DMS79 (cell line): ENCODE measurements around the gene IL10RA.
"Not testable (repeated sequence)": the region's sequence is repeated elsewhere in the genome, so short reads cannot be mapped to it uniquely, and the experiment has no call there.

Source experiments
- DNase-seq: peaks from one replicate; lab custom pipeline; 2025; lab: John Stamatoyannopoulos, UW

The IL10RA gene

GRCh38 chr11:117985953-117986887, at the start of gene IL10RA:
Gene IL10RA, plus strand, starts transcription at chr11:117986394. Its CDS starts 74 bp downstream, at chr11:117986468.
- DNase-seq = peak; percentile 75

DNA sequence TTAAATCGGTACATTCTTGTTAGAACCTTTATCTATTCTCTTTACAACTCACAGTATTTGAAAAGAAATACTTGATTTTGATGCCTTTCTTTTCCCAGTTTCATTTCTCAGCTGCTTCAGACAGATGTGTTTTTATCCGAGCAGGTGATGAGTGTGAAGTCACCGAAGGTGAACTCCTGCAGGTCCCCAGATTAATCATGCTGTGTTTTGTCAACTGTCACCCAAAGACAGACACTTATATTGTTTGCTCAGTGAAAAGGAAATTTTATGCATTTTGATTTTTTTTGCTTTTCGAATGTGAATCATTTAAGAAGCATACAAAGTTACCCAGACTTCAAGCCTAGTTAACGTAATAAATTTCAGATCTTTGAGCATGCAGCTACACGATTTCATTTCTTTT, 49.2 kb upstream of the IL10RA start:
- DNase-seq = no peak

DNA sequence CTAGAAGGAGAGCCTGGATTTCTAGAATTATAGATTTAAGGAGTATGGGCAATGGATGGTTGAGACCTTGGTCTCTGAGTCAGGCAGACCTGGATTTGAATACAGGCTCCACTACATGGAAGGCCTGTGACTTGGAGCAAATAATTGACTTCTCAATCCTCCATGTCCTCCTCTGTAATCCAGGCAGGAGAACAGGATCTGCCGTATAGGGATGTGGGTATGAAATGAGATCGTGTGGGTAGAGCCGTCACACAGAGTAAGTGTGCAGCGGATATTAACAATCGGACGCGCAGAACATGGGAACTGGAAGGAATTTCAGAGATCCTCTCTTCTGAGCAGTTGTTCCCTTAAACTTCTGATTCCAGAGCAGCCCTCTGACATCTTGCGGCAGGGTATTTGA, 45.5 kb upstream of the IL10RA start:
- no peak for DNase-seq

- DNase-seq = no peak
Measured at GRCh38 chr11:117941163-117941707, 45.0 kb upstream of the IL10RA start.

DNA sequence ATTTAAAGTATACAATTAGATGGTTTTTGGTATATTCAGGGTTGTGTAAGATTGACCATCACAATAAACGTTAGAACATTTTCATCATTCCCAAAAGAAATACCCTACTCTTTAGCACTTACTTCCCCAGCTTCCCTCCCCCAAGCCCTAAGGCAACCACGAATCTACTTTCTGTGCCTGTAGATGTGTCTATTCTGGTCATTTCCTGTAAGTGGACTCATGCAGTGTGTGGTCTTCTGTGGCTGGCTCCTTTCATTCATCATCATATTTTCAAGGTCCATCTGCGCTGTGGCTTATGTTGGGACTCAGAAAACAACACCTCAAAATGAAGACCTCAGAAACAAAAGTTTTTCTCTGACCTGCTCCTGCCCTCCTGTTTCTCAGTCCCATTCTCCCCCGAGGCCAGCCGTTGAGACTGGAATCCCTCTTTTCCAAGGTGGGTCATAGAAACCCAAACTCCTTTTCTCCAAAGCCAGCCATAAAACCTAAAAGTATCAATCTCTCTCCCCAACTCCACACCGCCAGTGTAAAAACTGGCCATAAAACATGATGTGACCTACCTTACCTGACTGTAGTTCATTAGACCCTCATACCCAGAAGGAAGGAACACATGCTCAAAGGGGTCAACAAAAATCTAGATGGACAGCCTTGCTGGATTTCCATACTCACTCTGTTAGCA, 44.1 kb upstream of the IL10RA start:
- no peak for DNase-seq

GRCh38 chr11:117944554-117944953, 41.6 kb upstream of the IL10RA start:
- DNase-seq = no peak

DNA sequence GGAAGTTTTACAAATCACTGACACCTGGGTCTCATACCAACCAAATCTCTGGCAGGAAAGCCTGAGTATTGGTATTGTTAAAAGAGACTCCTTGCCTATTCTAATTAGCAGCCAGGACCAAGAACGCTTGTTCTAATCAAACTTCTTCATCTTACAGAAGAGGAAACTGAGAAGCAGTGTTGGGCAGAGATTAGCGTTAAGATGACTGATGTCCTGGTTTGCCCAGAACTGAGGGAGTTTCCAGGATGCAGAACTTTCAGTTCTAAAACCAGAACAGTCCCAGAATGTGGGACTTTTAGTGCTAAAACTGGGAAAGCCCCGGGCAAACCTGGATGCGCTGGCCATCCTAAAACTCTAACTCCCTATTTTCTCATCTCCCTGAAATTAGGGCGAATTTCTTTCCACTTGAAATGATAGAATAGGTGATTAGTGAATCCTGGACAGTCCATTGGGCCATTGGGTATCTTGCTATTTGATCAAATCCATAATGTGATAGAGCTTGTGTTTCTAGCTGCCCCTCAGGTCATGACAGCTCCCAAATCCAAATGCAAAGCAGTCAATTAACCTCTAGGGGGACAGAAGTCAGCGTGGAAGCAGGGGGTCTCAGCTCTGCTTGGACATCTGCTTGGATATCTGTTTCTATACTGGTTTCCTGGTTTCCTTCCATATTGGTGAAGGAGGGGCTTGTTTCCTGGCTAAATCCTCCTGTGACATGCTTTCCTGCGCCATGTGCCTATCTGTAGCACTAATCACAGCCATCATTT, 41.0 kb upstream of the IL10RA start:
- no peak for DNase-seq

DNA sequence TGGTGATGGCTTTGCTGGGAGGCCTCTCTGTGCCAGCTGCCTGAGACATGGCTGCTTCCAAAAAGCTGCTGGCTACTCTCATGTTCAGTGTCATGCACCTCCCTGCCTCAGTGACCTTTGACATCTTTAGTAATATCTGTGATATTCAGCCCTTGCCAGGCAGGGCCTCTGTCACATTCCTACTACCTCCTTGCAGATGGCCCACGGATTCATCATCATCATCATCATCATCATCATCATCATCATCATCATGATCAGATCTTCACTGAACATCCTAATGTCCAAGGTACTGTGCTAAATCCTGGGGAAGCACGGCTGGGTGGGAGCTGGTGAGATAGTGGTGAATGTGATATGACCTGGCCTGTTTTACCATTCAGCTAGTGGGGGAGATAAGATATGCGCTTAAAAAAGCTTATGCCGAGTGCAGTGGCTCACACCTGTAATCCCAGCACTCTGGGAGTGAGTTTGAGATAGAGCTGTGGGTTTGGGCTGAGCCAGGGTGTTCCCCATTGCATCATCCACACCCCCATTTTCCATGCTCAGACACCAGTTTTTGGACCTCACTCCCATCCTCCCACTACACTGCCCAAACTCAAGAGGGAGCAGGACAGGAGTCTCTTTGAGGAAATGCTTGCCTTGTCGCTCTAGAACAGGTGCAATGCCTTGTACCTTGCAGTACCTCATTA, 39.9 kb upstream of the IL10RA start:
- DNase-seq = no peak

GRCh38 chr11:117946842-117947526, 39.2 kb upstream of the IL10RA start:
- peak; percentile 91 for DNase-seq

GRCh38 chr11:117947751-117948150, 38.4 kb upstream of the IL10RA start:
- not testable (repeated sequence) for DNase-seq

- not testable (repeated sequence) for DNase-seq
Measured at GRCh38 chr11:117948466-117948865, 37.7 kb upstream of the IL10RA start.

DNA sequence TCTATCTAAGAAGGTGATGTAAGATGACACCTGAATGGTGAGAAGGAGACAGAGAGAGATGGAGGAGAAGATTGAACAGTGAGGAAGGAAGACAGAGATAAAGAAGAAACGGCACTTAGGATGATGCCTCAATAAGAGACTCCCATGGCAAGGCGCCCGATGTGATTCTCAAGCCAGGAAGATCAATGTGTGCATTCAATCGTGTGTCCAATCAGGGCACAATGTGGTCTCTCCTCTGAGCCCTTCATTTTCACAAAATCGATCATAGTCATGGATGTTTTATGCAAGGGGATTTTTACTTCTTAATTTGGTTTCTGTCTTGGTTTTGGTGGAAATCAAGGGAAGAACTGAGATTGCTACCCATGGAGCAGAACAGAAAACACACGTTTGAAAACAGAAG, 37.1 kb upstream of the IL10RA start:
- DNase-seq = no peak

DNA sequence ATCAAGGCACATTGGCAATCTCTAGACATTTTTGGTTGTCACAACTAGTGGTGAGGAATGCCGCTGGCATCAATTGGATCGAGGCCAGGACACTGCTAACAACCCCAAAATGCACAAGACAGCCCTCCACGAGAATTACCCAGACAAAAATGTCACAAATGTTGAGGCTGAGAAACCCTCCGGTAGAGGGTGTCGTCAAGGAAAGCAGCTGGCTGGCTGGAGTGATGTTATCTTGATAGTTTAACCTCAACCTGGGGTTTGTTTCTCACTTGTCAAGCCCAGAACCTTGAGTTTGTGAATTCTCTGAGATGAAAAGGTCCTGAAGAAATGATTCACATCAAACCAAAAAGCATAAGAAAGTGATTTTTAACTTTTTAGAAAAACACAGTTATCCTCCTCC, 35.9 kb upstream of the IL10RA start:
- DNase-seq = no peak

DNA sequence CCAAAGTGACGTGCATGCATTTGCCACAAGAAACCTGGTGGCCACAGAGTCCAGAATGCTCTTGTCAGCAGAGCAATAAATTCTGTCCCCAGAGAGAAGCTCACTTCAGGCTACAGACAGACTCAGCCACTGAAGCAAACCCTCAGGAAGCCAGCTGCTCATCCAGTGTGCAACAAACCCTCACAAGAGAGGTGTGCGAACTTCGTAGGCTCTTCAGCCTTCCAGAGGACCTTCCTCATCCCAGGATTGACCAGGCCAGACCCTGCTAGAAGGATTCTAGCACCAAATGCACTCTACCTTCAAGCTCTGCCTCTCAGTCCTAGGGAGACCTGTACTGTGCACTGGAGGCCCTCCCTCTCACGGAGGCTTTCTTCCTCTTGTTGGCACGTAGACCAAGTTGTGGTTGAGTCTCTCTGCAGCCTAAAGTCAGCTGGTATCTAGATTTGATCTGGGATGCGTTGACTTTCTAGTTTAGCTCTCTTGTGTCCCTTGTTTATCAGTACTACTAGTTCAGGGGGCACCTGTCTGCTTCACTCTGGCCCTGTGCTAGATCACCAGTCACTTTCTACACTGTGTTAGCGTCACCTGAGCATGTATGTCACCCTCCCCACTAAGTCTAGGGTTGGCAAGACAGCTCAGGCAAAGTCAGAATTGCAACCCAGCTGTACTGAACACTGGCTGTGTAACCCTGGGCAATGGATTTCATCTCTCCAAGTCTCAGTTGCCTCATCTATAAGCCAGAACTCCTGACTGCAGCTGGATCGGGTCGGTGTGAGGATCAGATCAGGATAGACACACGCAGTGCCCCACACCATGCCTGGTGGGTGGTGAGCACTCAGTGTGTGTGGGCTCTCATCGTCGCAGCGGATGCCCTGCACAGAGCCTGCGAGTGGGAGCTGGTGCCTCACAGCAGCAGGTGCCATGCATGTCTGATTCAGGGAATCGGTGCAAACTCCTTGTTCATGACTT, 34.9 kb upstream of the IL10RA start:
- peak; percentile 71 for DNase-seq

- DNase-seq = no peak
Measured at GRCh38 chr11:117953024-117953671, 33.0 kb upstream of the IL10RA start.

DNA sequence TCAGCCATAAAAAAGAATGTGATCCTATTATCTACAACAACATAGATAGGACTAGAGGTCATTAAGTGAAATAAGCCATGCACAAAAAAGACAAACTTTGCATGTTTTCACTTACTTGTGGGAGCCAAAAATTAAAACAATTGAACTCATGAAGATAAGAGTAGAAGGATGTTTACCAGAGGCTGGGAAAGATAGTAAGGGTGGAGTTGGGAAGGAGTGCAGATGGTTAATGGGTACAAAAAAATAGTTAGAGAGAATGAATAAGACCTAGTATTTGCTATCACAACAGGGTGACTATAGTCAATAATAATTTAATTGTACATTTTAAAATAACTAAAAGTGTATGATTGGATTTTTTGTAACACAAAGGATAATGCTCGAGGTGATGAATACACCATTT, 27.2 kb upstream of the IL10RA start:
- no peak for DNase-seq

DNA sequence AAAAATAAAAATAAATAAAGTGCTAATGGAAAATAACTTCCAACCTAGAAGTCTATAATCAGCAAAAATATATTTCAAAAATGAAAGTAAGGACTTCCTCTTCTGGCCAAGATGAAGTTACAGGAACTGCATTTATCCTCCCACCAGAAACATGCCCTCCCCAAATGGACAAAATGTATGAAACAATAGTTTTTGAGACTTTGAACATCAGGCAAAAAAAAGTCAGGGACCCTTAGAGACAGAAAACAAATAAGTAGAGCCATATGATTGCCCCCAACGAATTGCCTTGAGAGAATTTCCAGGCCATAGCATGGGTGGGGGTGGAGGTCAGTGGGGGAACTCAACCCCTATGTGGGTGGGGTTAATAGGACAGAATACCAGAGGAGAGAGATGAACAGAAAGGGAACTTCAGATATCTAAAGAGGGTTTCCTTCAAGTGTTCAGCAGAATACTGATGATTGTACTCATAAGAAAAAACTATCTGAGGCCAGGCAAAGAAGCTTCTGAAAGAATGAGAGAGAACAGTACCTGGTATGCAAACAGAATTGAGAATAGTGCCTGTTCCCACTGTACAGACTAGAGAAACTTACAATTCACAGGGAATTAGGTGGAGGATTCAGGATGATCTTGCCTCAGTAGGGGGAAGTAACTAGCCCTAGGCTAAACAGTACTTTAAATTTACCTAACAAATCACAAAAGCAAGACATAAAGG, 26.6 kb upstream of the IL10RA start:
- no peak for DNase-seq

DNA sequence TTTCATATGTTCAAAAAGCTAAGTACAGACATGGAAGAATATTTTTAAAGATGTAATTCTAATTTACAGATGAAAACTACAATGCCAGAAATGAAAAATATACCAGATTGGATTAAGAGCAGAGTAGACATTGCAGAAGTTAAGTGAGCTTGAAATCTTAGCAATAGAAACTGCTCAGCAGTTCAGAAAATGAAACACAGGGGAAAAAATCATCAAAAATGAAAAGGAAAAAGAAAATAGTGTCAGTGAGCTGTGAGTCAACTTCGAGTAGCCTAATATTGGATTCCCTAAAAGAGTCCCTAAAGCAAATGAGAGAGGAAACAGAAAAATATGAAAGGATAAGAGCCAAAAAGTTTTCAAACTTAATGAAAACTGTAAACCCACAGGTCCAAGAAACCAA, 25.8 kb upstream of the IL10RA start:
- no peak for DNase-seq

- no peak for DNase-seq
Measured at GRCh38 chr11:117961896-117962295, 24.3 kb upstream of the IL10RA start.
